ENCODE data around the gene DGKD. TPM values are rescaled to one million over a fixed set of nuclear protein-coding genes. Genes with fewer than 3 reads are reported as not detected.

Gene DGKD
- total and polyA plus RNA-seq, 2 experiments from 2014 or later, result 3.9 to 4.0 TPM

DNA sequence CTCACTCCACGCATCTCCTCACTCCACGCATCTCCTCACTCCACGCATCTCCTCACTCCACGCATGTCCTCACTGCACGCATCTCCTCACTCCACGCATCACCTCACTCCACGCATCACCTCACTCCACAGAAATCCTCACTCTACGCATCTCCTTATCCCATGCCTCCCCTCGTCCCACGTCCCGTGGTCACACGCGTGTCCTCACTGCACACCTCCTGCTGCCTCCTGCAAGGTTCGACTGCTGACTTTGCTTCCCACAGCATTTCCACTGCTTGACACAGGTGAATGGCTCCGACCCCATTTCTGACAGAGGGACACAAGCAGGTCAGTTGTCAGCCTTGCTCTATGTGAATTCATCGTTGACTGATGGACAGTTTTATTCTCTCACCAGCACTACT lies 109.3 kb downstream of the DGKD start:
- no peaks in the 10 kb centered on the region; the same call in 1 of the 2 replicates for H3K36me3 ChIP-seq (ENCODE audit: low read depth)
- DNase-seq, result no peak

DNA sequence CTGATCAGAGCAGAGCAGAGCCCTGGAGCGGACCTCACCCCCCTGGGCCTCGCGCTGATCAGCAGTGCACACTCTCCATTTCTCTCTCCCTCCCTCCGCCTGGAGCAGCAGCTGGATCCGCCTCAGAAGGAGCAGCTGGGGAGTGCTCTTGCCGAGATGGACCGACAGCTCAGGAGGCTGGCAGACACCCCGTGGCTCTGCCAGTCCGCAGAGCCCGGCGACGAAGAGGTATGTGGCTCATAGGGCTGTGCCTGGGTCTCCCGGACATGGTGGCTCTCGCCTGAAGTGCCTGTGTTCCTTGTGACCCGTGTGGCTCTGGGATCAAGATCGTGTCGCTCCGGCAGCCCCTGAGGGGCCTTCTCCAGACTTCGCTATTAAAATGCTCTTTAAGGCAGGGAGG lies 109.8 kb downstream of the DGKD start:
- no peaks in the 10 kb centered on the region; the same call in 1 of the 2 replicates for H3K36me3 ChIP-seq (ENCODE audit: low read depth)
- no peak for TF ChIP-seq EZH2phosphoT487 (IDR thresholded peaks at IDR 0.05; ENCODE audit: insufficient read depth, low read depth)
- no peak for TF ChIP-seq EZH2 (IDR thresholded peaks at IDR 0.05; ENCODE audit: insufficient read depth, poor library complexity, severe bottlenecking)
- H2AFZ ChIP-seq, result no peak overlapping the region
- H3K27me3 ChIP-seq (replicated peaks; ENCODE audit: insufficient read depth), result no peaks in the 10 kb centered on the region
- no peak overlapping the region for H3K27ac ChIP-seq
- no peaks in the 10 kb centered on the region for H3K4me1 ChIP-seq (ENCODE audit: insufficient read depth)
- H3K79me2 ChIP-seq (ENCODE audit: insufficient read depth), result no peaks in the 10 kb centered on the region
- WGBS, 2 experiments (ENCODE audit: low coverage in 1 of 2, low lambda C conversion rate in 2 of 2, missing lambda C conversion rate in 2 of 2), result 94 to 97% methylated on average over 19 of the region's 19 CpGs
- H3F3A ChIP-seq (ENCODE audit: insufficient read depth), result no peaks in the 10 kb centered on the region
- in situ Hi-C loops (cut with MboI), result no loop called here
- no peaks in the 10 kb centered on the region for H3K9me3 ChIP-seq (ENCODE audit: low read depth)
- DNase-seq, result no peak
- H3K4me3 ChIP-seq, result no peak overlapping the region
- H3K4me2 ChIP-seq (ENCODE audit: unreplicated experiment), result no peak overlapping the region
- H4K20me1 ChIP-seq (ENCODE audit: insufficient read depth), result no peaks in the 10 kb centered on the region
- H3K9me2 ChIP-seq (ENCODE audit: insufficient read depth), result no peaks in the 10 kb centered on the region
- H3K9ac ChIP-seq, result no peak overlapping the region

More for the DNA sequence above, 109.3 kb downstream of the DGKD start:
- H3K9me2 ChIP-seq (ENCODE audit: insufficient read depth), result no peaks in the 10 kb centered on the region
- no peaks in the 10 kb centered on the region for H3F3A ChIP-seq (ENCODE audit: insufficient read depth)
- TF ChIP-seq EZH2 (IDR thresholded peaks at IDR 0.05; ENCODE audit: insufficient read depth, poor library complexity, severe bottlenecking), result no peak
- TF ChIP-seq EZH2phosphoT487 (IDR thresholded peaks at IDR 0.05; ENCODE audit: insufficient read depth, low read depth), result no peak
- H3K4me1 ChIP-seq (ENCODE audit: insufficient read depth), result no peaks in the 10 kb centered on the region
- H3K27ac ChIP-seq, result no peak overlapping the region
- in situ Hi-C loops (cut with MboI), result no loop called here
- no peak overlapping the region for H3K4me3 ChIP-seq
- 88 to 89% methylated on average over 16 of the region's 16 CpGs for WGBS, 2 experiments (ENCODE audit: low coverage in 1 of 2, low lambda C conversion rate in 2 of 2, missing lambda C conversion rate in 2 of 2)
- H3K4me2 ChIP-seq (ENCODE audit: unreplicated experiment), result no peak overlapping the region
- H3K9me3 ChIP-seq (ENCODE audit: low read depth), result no peaks in the 10 kb centered on the region
- no peaks in the 10 kb centered on the region for H3K27me3 ChIP-seq (replicated peaks; ENCODE audit: insufficient read depth)
- no peak overlapping the region for H2AFZ ChIP-seq
- H3K9ac ChIP-seq, result no peak overlapping the region
- no peaks in the 10 kb centered on the region for H3K79me2 ChIP-seq (ENCODE audit: insufficient read depth)
- no peaks in the 10 kb centered on the region for H4K20me1 ChIP-seq (ENCODE audit: insufficient read depth)

DNA sequence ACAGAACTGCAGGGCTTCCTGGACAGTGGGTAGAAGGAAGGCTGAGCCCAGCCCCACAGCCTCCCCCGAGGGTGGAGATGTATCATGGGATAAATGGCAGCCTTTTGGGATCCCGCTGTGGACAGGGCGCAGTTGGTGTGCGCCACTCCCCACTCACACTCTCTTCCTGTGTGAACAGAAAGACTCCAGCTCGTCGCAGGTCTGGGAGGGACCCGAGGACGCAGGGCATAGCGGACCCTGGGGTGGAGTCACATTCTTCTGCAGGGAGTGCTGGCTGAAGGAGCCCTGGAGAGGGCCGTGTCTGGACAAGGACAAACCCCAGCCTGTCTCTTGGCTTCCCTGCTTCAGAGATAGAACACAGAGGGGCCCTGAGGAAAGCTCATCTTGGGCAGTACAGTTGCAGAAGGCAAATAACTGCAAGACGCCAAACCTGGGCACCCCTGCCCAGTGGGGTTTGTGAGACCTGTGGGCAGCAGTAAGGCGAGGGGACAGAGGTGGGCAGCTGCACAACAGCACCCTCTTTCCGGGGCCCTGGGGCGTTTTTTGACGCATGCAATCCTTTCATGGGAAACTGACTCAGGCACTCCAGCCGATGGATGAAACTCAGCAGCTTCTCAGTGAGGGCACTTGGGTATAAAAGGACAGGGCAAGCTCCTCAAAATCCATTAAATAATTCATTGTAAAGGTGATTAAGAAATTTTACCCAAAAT lies 110.4 kb downstream of the DGKD start:
- Histone ChIP-seq H2AFZ (no peak overlapping the region), H3K9me2 (ENCODE audit: insufficient read depth) (no peaks in the 10 kb centered on the region), H3K4me3 (no peak overlapping the region), H3K4me2 (ENCODE audit: unreplicated experiment) (no peak overlapping the region), H3K9me3 (ENCODE audit: low read depth) (no peaks in the 10 kb centered on the region), H4K20me1 (ENCODE audit: insufficient read depth) (no peaks in the 10 kb centered on the region), H3K36me3 (ENCODE audit: low read depth) (no peaks in the 10 kb centered on the region; the same call in 1 of the 2 replicates), H3K27me3 (replicated peaks; ENCODE audit: insufficient read depth) (no peaks in the 10 kb centered on the region), H3K27ac (no peak overlapping the region), H3K79me2 (ENCODE audit: insufficient read depth) (no peaks in the 10 kb centered on the region), H3K4me1 (ENCODE audit: insufficient read depth) (no peaks in the 10 kb centered on the region), H3F3A (ENCODE audit: insufficient read depth) (no peaks in the 10 kb centered on the region), H3K9ac (no peak overlapping the region)
- 82 to 83% methylated on average over 16 of the region's 16 CpGs for WGBS, 2 experiments (ENCODE audit: low coverage in 1 of 2, low lambda C conversion rate in 2 of 2, missing lambda C conversion rate in 2 of 2)
- no peak for DNase-seq
- in situ Hi-C loops (cut with MboI), result no loop called here
- TF ChIP-seq EZH2 (IDR thresholded peaks at IDR 0.05; ENCODE audit: insufficient read depth, poor library complexity, severe bottlenecking), result no peak
- TF ChIP-seq EZH2phosphoT487 (IDR thresholded peaks at IDR 0.05; ENCODE audit: insufficient read depth, low read depth), result no peak

DNA sequence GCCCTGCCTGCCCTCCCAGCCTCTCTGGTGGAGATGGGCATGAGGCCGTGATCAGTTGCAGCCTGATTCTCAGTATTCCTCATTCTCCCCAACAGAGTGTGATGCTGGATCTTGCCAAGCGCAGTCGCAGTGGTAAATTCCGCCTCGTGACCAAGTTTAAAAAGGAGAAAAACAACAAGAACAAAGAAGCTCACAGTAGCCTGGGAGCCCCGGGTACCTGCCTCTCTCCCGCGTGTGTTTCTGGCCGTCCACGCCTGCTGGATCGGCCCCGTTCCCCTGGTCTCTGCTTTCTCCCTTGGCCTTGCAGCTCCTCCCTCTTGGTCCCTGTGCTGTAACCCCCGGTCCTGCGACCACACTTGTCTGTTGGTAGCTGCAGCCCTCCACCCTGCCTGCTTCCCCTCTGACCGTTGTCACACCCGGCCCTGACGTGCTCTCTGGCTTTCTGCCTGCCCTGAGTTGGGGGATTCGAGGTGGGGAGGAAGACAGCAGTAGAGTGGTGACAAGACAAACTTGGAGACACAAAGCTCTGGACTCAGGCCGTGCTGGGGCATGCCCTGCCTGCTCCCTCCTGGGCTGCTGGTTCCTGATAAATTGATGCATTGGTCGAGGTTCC lies 112.8 kb downstream of the DGKD start:
- in situ Hi-C loops (cut with MboI), result no loop called here
- Histone ChIP-seq H3K79me2 (ENCODE audit: insufficient read depth) (no peaks in the 10 kb centered on the region), H3F3A (ENCODE audit: insufficient read depth) (no peaks in the 10 kb centered on the region), H2AFZ (no peak overlapping the region), H3K36me3 (ENCODE audit: low read depth) (no peaks in the 10 kb centered on the region; the same call in 1 of the 2 replicates), H3K4me1 (ENCODE audit: insufficient read depth) (no peaks in the 10 kb centered on the region), H3K4me3 (no peak overlapping the region), H3K4me2 (ENCODE audit: unreplicated experiment) (no peak overlapping the region), H3K9me2 (ENCODE audit: insufficient read depth) (no peaks in the 10 kb centered on the region), H3K27ac (no peak overlapping the region), H3K27me3 (replicated peaks; ENCODE audit: insufficient read depth) (no peaks in the 10 kb centered on the region), H4K20me1 (ENCODE audit: insufficient read depth) (no peaks in the 10 kb centered on the region), H3K9me3 (ENCODE audit: low read depth) (no peaks in the 10 kb centered on the region), H3K9ac (no peak overlapping the region)
- no peak for TF ChIP-seq EZH2 (IDR thresholded peaks at IDR 0.05; ENCODE audit: insufficient read depth, poor library complexity, severe bottlenecking)
- TF ChIP-seq EZH2phosphoT487 (IDR thresholded peaks at IDR 0.05; ENCODE audit: insufficient read depth, low read depth), result no peak
- no peak for DNase-seq
- WGBS, 2 experiments (ENCODE audit: low coverage in 1 of 2, low lambda C conversion rate in 2 of 2, missing lambda C conversion rate in 2 of 2), result 92 to 95% methylated on average over 20 of the region's 20 CpGs

Measured in GM23248 (cell line).